CD4-positive, alpha-beta T cell treated with Interleukin-6 for 4 hours (primary cell): Measurements from ENCODE around the gene ARMC6.
"Not testable (repeated sequence)": the region's sequence is repeated elsewhere in the genome, so short reads cannot be mapped to it uniquely, and the experiment has no call there.

Experiments used
- DNase-seq: peaks from one replicate; pipeline ENCODE4 v3.0.0-alpha.2; 2020; ENCODE audit warnings: mixed read lengths

Gene ARMC6

DNA sequence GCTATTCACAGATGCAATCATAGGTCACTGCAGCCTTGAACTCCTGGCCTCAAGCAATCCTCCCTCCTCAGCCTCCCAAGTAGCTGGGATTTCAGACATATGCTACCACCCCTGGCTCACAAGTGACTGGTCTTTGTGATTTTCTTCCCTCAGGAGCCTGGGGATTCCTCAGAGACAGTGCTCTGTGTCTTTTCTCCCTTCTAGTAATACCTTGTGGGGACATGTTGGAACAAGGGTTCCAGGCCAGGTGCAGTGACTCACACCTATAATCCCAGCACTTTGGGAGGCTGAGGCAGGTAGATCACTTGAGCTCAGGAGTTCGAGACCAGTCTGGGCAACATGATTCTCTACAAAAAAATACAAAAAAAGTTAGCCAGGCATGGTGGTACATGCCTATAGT, 10.0 kb upstream of the ARMC6 start:
- DNase-seq: not testable (repeated sequence)

DNA sequence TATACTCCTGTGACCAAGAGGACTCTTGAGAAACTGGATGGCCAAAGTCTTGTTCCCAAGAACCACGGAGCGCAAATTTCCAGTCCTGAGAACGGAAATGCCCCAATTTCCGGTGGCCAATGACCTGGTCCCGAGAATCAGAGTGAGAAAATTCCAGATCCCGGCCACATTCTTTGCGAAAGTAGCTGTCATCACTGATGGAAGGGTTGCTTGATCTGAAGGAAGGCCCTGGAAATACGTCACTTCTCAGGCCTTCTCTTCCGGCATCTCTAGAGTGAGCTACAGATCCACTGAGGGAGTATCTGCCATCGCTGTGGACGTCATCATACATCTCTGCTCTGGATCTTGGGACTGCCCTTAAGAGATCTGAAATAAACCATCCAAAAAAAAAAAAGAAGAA, 7.5 kb upstream of the ARMC6 start:
- no peak for DNase-seq

DNA sequence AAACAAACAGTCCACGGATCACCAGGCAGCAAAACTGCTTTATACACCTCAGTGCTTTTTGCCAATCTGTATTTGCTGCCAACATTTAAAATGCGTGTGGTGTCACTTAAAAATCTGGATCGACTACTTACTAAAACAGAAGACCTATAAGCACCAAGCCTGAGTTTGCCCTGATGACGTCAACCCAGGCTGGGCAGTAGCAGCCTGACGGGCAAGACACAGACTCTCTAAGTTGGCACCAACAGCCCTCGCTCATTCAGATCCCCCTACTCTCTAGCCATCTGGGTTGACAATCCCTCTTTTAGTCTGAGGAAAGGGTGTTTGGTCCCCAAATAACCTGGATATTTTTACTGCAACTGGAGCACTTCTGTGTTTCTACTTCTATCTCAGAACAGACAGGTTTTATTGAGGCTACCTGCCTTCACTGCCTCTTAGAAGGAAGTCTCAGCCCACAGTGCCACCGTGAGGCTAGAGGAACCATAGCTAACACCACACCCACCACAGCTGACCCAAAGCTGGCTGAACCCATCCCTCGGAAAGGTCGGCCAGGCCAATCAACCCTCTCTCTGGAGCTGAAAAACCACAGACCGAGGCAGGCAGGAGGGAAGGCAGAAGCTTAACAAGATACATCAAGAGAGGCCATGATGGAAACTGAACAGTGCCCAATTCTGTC, 7.0 kb upstream of the ARMC6 start:
- DNase-seq: no peak

DNA sequence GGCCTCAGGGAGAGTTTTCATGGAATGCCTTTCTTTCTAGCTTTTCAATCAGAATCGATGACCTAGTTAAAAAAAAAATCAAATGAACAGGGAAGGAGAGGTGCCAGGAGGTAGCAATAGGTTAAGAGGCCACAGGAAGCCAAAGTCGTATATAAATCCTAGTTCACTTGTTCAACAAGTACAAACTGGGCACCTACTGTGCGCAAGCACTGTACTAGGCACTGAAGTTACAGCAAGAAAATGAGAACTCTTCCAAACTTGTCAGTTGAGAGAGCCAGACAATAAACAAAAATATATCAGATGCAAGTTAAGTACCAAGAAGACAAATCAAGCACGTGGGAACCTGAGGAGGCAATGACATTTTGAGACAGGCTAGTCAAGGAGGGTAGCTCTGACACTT, 6.2 kb upstream of the ARMC6 start:
- no peak for DNase-seq

DNA sequence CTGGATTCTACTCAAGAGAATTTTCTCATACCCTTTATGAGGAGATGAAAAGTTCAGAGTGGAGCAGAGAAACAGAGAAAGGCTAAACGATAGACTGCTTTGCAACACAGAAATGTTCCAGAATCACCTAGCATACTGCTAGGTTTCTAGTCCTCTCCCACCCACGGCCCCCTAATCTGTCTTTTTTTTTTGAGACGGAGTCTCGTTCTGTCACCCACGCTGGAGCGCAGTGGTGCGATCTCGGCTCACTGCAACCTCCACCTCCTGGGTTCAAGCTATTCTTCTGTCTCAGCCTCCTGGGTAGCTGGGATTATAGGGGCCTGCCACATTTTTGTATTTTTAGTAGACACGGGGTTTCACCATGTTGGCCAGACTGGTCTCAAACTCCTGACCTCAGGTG, 4.9 kb upstream of the ARMC6 start:
- no peak for DNase-seq

DNA sequence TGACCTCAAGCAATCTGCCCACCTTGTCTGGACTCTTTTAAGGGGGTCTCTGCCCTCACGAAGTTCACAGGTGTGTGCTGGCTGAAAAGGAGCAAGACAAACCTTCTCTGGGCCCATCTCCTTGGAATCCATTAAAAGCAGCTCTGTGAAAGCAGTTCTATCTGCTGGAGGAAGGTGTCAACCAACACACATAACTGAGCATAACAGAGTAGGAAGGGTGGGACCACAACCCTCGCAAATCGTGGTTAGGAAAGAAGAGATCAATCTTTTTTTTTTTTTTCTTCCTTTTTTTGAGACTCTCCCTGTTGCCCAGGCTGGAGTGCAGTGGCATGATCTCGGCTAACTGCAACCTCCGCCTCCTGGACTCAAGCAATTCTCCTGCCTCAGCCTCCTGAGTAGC, 1.5 kb upstream of the ARMC6 start:
- no peak for DNase-seq

DNA sequence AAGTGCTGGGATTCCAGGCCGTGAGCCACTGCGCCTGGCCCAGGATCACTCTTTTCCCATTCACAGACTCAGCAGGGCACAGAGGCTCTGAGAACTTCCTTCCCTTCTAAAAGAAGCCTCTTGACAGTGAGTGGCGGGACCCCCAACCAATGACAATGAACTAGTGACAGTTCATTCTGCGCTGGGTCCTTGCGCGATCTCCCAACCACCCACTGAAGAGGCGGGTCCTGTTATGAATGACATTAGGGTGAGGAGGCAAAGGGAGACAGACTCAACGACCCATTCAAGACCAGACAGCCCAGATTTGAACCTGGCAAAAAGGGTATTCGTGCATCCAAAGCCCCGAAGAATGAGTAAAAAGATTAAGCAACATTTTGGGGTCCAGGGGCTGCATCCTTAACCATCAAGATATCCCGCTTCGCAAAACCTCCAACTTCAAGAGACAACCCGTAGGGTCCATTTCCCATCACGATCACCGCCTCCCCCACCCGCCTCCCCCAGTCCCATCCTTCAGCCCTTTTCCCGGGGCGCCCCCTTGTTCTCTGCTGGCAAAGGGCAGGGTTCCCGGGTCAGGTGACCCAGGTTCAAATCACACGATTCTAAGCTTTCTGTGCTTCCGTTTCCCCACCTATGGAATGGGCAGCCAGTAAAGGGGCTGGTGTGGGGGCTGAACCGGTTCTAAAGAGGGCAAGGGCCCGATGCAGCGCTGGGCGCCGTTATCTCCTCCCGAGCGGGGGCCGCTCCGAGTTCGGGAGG, 805 bp upstream of the ARMC6 start:
- peak; percentile 75 for DNase-seq

DNA sequence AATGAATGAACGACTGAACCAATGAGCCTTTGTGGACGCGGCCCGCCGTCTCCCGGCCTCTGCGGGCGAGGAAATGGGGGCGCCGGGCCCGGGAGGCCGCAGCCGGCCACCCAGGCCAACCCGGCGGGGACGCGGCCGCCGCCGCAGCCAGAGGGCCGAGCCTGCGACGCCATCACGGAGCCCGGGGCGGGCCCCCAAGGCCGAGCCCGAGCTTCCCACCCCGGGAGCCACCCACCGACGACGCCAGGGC, 302 bp upstream of the ARMC6 start:
- no peak for DNase-seq

DNA sequence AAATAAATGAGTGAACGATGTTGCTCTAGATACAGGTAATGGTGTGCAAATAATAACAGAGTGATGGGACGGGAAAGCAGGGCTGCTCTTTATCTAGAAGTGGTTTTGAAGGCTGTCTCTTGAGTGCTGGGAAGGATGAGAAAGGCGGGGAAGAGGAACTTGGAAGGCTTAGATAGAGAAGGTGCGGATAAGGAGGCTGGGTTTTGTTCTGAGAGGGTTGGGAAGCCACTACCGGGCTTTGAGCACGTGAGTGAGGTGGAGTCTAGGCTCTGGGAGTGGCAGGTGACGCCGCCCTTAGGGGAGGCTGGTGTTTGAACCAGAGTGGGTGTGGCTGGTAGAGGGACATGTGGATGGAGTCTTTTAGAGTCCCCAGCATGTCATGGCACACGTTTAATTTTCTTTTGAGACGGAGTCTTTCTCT, 811 bp downstream of the ARMC6 start:
- peak; percentile 70 for DNase-seq

DNA sequence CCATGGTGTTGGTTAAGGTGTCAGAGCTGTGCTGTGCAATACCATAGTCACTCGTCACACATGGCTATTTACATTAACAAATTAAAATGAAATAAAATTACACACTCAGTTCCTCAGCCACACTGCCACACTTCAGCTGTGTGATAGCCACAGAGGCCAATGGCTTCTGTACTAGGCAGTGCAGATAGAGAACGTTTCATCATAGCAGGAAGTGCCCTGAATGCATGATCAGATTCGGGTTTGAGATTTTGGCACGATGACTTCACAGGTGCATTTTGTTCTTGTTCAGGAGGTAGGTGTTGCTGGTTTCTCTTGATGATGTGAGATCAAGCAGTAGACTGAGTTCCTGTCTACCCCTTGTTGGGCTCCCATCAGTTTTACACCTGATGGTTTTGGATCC, 6.5 kb downstream of the ARMC6 start:
- DNase-seq: peak; percentile 13

DNA sequence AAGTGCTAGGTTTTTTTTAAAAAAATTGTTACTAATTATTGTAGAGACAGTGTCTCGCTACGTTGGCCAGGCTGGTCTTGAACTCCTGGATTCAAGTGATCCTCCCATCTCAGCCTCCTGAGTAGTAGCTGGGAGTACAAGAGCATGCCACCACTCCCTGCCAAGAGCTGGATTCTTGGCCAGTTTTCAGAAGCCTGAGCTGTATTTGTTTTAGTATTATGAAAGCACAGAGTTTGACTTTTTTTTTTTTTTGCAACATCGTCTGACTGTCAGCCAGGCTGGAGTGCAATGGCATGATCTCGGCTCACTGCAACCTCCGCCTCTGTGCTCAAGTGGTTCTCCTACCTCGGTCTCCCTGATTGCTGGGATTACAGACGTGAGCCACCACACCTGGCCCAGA, 7.0 kb downstream of the ARMC6 start:
- DNase-seq: no peak

DNA sequence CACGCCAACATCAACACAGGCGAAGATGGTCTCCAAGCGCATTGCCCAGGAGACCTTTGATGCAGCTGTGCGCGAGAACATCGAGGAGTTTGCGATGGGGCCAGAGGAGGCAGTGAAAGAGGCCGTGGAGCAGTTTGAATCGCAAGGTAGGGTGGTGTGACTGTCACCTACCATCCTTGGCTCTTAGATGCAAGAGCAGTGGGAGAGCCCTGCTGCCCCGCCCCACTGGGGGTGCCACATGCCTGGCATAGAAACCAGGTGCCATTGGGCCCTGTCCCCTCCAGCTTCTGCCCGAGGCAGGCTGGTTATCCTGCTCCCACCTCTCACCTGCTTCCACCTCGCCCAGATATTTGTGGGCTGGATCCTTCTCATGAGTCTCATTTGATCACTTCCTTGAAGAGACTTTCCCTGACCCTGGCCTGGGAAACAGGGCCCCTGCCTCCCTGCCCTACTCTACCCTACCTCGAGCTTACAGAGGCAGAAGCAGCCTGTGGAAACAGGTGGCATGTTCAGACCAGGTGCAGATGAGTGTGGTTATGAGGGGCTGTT, 9.4 kb downstream of the ARMC6 start:
- DNase-seq: no peak

DNA sequence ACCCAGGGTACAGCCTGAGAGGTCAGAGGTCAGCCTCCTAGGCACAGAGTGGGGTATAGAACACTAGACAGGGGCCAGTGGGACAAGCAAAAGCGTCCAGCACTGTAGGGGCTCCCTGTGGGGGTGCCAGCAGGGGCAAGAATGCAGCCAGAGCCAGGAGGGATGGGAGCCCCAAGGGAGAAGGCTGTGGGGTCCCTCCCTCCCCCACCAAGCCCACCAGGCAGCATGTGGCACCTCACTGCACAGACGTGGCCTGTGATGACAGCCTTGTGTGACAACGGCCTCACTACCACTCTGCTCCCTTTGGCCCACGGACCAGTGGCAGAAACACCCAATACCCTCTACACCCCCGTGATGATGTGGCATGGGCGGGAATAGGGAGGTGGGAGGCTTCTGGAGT, 10.1 kb downstream of the ARMC6 start:
- no peak for DNase-seq

DNA sequence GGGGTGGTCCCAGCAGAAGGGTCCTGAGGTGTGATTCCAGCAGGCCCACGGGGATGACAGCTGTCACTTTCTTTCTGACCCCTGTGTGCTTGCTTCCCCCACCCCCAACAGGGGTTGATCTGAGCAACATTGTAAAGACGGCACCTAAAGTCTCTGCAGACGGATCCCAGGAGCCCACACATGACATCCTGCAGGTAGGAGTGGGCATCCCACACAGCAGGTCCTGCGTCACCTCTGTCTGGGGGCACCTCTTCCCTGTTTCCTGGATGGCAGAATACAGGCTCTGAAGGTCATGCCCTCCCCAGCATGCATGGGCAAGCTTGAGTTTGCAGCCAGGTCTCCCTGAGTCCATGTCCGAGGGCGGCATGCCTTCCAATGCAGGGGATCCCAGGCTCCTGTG, 10.5 kb downstream of the ARMC6 start:
- no peak for DNase-seq

DNA sequence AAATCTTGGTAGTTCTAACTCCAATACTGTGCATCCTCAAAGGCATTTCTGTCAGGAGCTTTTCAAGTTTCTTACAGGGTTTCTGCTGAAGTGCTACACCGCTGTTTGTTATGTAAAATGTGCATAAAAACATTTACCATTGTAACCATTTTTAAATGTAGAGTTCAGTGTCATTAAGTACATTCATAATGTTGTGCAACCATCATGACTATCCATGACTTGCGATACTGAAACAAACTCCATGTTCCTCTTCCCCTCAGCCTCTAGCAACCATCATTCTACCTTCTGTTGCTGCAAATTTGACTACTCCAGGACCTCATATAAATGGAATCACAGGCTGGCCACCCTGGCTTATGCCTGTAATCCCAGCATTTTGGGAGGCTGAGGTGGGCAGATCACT, 16.0 kb downstream of the ARMC6 start:
- no peak for DNase-seq

DNA sequence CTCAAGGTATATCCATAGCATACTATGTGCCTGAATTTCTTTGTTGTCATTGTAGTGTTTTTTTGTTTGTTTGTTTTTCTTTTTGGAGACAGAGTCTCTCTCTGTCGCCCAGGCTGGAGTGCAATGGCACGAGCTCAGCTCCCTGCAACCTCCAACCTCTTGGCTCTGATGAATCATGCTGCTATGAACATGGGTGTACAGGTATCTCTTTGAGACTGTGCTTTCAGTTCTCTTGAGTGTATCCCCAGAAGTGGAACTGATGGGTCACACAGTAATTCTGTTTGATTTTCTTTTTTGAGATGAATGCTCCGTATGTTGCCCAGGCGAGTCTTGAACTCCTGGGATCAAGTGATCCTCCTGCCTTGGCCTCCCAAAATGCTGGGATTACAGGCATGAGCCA, 16.7 kb downstream of the ARMC6 start:
- DNase-seq: no peak

DNA sequence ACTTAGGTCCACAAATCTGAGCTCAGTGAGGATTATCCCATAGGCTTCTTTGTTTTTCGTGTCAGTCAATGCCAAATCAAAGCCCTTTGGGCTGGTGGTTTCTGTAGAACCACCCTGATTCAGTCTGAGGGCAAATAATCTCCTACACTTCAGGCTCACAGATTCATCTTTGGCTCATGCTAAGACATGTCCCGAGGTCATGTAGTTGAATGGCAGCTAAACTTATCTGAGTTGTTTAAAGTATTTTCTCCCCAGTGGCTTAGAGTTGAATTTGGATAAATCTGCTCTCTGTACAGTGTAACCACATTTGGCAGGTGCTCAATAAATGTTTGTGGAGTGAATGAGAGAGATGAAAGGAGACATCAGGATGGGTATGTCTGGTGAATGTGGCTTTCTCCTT, 17.3 kb downstream of the ARMC6 start:
- DNase-seq: no peak

DNA sequence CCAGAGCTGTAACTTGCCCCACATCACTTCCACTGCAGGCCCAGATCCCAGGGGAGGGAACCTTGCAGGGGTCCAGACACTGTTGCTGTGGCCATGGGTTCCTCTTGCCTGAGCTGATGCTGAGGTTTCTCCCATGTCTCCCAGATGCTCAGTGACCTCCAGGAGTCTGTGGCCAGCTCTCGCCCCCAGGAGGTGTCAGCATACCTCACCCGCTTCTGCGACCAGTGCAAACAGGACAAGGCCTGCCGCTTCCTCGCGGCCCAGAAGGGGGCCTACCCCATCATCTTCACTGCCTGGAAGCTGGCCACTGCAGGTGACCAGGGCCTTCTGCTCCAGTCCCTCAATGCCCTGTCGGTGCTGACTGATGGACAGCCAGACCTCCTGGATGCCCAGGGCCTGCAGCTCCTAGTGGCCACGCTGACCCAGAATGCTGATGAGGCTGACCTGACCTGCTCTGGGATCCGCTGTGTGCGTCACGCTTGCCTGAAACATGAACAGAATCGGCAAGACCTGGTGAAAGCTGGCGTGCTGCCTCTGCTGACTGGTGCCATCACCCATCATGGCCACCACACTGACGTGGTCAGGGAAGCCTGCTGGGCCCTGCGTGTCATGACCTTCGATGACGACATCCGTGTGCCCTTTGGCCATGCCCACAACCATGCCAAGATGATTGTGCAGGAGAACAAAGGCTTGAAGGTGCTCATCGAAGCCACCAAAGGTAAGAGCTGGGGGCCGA, 18.2 kb downstream of the ARMC6 start:
- DNase-seq: no peak

DNA sequence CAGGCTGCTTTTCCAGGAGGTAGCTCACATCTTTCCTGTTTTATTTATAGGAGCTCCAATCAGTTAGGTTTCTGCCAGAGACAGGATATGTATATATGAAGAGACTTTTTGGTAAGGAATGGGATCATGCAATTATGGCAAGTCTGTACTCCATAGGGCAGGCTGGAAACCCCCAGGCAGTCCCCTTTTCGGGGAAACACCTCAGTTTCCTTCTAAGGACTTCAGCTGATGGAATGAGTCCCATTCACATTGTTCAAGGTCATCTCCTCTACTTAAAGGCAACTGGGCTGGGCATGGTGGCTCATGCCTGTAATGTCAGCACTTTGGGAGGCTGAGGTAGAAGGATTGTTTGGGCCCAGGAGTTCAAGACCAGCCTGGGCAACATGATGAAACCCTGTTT, 19.5 kb downstream of the ARMC6 start:
- no peak for DNase-seq

DNA sequence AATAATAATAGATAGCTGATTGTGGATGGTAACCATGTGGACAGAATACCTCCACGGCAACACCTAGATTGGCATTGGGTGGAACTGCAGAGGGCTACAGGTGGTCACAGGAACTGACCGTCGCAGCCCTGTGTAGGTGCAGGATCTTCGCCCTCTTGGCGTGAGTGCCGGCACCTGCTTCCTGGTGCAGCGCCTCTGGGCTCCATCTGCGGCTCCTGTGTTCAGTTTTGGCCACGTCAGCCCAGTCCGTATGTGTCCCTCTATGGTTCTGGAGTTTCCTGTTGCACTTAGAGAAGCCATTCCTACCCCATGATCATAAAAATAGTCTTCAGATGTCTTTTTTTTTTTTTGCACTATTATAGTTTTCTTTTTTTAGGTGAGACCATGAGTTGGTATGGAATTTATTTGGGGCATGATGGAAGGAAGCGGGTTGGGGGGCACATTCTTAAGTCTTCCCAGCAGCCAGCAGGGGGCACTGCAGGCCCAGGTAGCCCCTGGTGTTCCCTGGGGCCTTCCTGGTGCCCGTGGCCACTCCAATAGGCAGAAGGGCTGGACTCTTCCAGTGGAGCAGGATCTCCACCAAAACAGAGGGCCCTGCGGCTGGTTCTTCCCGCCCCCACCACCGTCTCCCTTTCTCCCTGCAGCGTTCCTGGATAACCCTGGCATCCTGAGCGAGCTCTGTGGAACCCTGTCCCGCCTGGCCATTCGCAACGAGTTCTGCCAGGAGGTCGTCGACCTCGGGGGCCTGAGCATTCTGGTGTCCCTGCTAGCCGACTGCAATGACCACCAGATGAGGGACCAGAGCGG, 20.3 kb downstream of the ARMC6 start:
- peak; percentile 80 for DNase-seq

DNA sequence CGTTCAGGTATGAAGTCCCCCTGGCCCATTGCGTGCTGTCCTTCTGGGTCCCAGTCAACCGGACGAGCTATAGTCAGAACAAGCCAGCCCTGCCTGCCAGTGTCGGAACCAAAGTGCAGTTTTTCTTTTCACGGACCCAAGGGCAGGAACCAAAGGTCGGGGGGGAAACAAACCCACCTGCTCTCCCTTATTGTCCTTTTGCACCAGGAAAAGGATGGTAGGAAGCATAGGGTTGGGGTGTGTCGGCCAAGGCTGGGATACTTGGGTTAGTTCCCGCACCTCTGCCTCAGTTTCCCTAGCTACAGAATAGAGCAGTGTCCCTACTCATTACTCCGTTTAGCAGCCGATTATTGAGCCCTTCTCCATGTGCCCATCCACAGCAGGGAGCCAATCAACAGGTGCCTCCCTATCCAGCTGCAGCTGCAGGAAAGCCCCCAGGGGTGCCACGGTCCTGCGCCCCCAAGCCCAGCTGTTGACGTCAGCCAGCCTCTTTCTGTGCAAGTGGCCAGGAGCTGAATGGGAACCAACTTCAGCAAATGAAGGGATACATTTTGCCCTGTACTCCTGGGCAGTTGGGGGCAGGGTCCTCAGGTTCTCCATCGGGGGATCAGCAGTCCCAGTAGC, 21.0 kb downstream of the ARMC6 start:
- no peak for DNase-seq

DNA sequence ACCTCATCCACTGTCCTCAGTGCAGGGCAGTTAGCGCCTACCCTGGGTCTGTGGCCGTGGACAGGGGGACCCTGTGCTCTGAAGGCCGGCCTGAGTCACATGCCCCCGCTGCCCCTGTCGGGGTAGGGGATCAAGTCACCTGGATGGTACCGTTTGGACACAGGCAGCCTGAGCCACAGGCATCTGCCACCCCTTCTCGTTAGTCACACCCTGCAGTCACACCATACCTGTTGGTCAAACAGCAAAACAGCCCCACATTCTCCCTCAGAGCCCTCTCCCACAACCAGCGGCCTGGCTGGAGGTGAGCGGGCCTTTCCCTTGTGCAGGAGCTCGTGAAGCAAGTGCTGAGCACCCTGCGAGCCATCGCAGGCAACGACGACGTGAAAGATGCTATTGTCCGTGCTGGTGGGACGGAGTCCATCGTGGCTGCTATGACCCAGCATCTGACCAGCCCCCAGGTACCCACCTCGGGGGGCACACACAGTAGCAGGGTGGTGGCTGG, 21.6 kb downstream of the ARMC6 start:
- no peak for DNase-seq

DNA sequence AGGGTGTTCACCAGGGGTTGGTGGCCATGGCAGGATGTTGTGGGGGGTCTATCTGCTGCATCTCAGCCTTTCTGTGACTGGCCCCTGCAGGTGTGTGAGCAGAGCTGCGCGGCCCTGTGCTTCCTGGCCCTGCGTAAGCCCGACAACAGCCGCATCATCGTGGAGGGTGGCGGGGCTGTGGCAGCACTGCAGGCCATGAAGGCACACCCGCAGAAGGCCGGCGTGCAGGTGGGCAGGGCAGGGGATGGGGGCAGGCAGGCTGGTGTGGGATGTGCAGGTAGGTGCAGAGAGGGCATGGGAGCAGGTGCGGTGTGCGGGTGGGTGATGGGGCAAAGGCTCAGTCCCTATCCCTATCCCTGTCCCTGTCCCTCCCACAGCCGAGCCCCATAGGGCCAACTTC, 22.3 kb downstream of the ARMC6 start:
- no peak for DNase-seq
